NCI-H2107 treated with DMSO at 0.1 percent for 48 hours (cell line): ENCODE data around the gene ZNF516.
A peak's percentile ranks its signal among the peaks of the same experiment; 100 is the strongest.

Experiments
- DNase-seq: peaks from one replicate; lab custom pipeline; 2025; ENCODE audit not compliant: unreplicated experiment; lab: John Stamatoyannopoulos, UW

ZNF516 gene

GRCh38 chr18:76491776-76492668 is 3.0 kb downstream of the ZNF516 start:
- DNase-seq = peak; percentile 72

GRCh38 chr18:76491473-76491775 is 3.6 kb downstream of the ZNF516 start:
- DNase-seq = peak; percentile 72

- peak; percentile 40 for DNase-seq
Measured at GRCh38 chr18:76490670-76491472, 4.2 kb downstream of the ZNF516 start.

- DNase-seq = no peak
Measured at GRCh38 chr18:76490033-76490432, 5.0 kb downstream of the ZNF516 start.

GRCh38 chr18:76489081-76489480 is 6.0 kb downstream of the ZNF516 start:
- peak; percentile 64 for DNase-seq

GRCh38 chr18:76488190-76488589 is 6.9 kb downstream of the ZNF516 start:
- DNase-seq = no peak

- DNase-seq = no peak
Measured at GRCh38 chr18:76487782-76488181, 7.3 kb downstream of the ZNF516 start.

GRCh38 chr18:76487070-76487469 is 8.0 kb downstream of the ZNF516 start:
- no peak for DNase-seq

- DNase-seq = no peak
Measured at GRCh38 chr18:76486574-76486973, 8.5 kb downstream of the ZNF516 start.

- no peak for DNase-seq
Measured at GRCh38 chr18:76486038-76486437, 9.0 kb downstream of the ZNF516 start.

GRCh38 chr18:76484749-76485387 is 10.2 kb downstream of the ZNF516 start:
- no peak for DNase-seq

- DNase-seq = no peak
Measured at GRCh38 chr18:76483780-76484179, 11.3 kb downstream of the ZNF516 start.

GRCh38 chr18:76482971-76483691 is 11.9 kb downstream of the ZNF516 start:
- no peak for DNase-seq

- DNase-seq = no peak
Measured at GRCh38 chr18:76482267-76482666, 12.8 kb downstream of the ZNF516 start.

- no peak for DNase-seq
Measured at GRCh38 chr18:76480913-76481312, 14.1 kb downstream of the ZNF516 start.

- DNase-seq = no peak
Measured at GRCh38 chr18:76479351-76480238, 15.4 kb downstream of the ZNF516 start.

GRCh38 chr18:76476665-76477561 is 18.1 kb downstream of the ZNF516 start:
- no peak for DNase-seq

GRCh38 chr18:76475450-76476194 is 19.4 kb downstream of the ZNF516 start:
- no peak for DNase-seq
